ENCODE data around the gene S1PR5. TPM values are rescaled to one million over a fixed set of nuclear protein-coding genes. Genes with fewer than 3 reads are reported as not detected.

The S1PR5 gene
- total and polyA plus RNA-seq, 10 of the 15 experiments (the other 5 are each of a cell fraction or from before 2014, with no cell fraction given), result 0.04 TPM; not detected in 9

DNA sequence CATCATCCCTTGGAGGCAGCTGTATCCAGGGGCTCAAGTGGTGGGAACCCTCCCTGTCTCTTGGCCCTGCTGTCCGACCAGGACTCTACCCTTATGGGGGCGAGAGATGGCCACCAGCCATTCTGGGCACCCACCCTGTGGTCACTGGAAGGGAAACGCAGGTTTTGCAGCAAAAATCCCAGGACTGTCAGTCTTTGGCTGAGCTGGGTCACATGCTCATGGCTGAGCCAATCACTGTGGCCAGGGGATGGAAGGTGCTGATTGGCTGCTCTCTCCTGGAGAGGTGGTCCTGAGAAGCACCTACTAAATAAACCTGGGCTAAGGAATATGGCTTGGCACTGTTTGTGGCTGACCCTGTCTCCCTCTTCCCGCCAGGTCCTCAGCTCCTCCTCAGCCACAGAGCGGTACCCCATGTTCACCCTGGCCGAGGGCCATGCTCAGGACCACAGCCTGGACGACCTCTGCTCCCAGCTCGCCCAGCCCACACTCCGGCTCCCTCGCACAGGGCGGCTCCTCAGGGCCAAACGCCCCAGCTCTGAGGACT is 35.3 kb upstream of the S1PR5 start:
- ChIA-PET RAD21 (ENCODE audit: unreplicated experiment) (interaction anchor here (1.3 to 2.0 kb wide), 3 partner anchors 10 to 15 kb away, joined by 4 to 5 read pairs (median 5); no protein-coding TSS in a partner anchor), CTCF (interaction anchor here (0.6 to 2.1 kb wide), 8 partner anchors 11 to 43 kb away, joined by 3 to 6 read pairs (median 4); partner anchors contain the start of gene KRI1), SMC1A (ENCODE audit: uncharacterized antibody, unreplicated experiment) (interaction anchor here (0.6 to 1.1 kb wide), 4 partner anchors 28 to 106 kb away, joined by 3 to 5 read pairs (median 4); no protein-coding TSS in a partner anchor), POLR2A (interaction anchor here (0.6 to 1.6 kb wide), 3 partner anchors 10 to 374 kb away, joined by 4 to 5 read pairs (median 4); no protein-coding TSS in a partner anchor)
- intact Hi-C loops (cut with micrococcal nuclease; ENCODE audit: unreplicated experiment) (no loop called here), in situ Hi-C loops (cut with MboI) (no loop called here)
- no peak overlapping the region for H3K9ac ChIP-seq (ENCODE audit: control insufficient read depth, insufficient read depth, low read length)
- H3K27ac ChIP-seq (ENCODE audit: control insufficient read depth, insufficient read depth), result peak overlapping the region; percentile 65; the same call in 1 of the 2 replicates
- peaks cover 26% of the 10 kb centered on the region in 2 experiments for H3K36me3 ChIP-seq (ENCODE audit: control insufficient read depth in 2 of 2, insufficient read depth in 2 of 2, low read length in 1 of 2)
- TF ChIP-seq, protein P1, sequence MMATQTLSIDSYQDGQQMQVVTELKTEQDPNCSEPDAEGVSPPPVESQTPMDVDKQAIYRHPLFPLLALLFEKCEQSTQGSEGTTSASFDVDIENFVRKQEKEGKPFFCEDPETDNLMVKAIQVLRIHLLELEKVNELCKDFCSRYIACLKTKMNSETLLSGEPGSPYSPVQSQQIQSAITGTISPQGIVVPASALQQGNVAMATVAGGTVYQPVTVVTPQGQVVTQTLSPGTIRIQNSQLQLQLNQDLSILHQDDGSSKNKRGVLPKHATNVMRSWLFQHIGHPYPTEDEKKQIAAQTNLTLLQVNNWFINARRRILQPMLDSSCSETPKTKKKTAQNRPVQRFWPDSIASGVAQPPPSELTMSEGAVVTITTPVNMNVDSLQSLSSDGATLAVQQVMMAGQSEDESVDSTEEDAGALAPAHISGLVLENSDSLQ (IDR thresholded peaks at IDR 0.05), result peak; percentile 35; the same call in 1 of the 2 replicates
- TF ChIP-seq SUZ12 (IDR thresholded peaks at IDR 0.05; ENCODE audit: unreplicated experiment) (no peak), ZNF217 (IDR thresholded peaks at IDR 0.05) (no peak), YY1 (IDR thresholded peaks at IDR 0.05; ENCODE audit: low read depth, low read length) (0 out of 2 replicates have a peak, but pooled peaks have one; percentile 22), ESRRA (IDR thresholded peaks at IDR 0.05; ENCODE audit: low read length) (no peak), CHD2 (IDR thresholded peaks at IDR 0.05; ENCODE audit: borderline replicate concordance, low read depth, low read length) (no peak), POLR2AphosphoS5 (IDR thresholded peaks at IDR 0.05; ENCODE audit: low read length) (peak; percentile 31; the same call in 1 of the 2 replicates), NFYB (IDR thresholded peaks at IDR 0.05; ENCODE audit: insufficient read depth, low read depth, low read length) (peak; percentile 92), POU2F2 (IDR thresholded peaks at IDR 0.05; ENCODE audit: borderline replicate concordance, low read depth, low read length) (0 out of 3 replicates have a peak, but pooled peaks have one; percentile 50), EP300 (IDR thresholded peaks at IDR 0.05; ENCODE audit: borderline replicate concordance in 1 of 2, control insufficient read depth in 1 of 2, low read depth in 2 of 2, low read length in 2 of 2) (no peak), TCF3 (IDR thresholded peaks at IDR 0.05; ENCODE audit: borderline replicate concordance, insufficient read depth, low read depth, low read length) (0 out of 2 replicates have a peak, but pooled peaks have one; percentile 13), POLR2A (IDR thresholded peaks at IDR 0.05; ENCODE audit: low read depth, low read length) (peak; percentile 57)
- TF ChIP-seq, protein P2, sequence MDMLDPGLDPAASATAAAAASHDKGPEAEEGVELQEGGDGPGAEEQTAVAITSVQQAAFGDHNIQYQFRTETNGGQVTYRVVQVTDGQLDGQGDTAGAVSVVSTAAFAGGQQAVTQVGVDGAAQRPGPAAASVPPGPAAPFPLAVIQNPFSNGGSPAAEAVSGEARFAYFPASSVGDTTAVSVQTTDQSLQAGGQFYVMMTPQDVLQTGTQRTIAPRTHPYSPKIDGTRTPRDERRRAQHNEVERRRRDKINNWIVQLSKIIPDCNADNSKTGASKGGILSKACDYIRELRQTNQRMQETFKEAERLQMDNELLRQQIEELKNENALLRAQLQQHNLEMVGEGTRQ (IDR thresholded peaks at IDR 0.05; ENCODE audit: borderline replicate concordance, low read depth, low read length), result peak; percentile 9; the same call in 1 of the 2 replicates
- TF ChIP-seq, protein P3, sequence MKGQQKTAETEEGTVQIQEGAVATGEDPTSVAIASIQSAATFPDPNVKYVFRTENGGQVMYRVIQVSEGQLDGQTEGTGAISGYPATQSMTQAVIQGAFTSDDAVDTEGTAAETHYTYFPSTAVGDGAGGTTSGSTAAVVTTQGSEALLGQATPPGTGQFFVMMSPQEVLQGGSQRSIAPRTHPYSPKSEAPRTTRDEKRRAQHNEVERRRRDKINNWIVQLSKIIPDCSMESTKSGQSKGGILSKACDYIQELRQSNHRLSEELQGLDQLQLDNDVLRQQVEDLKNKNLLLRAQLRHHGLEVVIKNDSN (IDR thresholded peaks at IDR 0.05; ENCODE audit: borderline replicate concordance, extremely low read length, insufficient read depth, low read depth, low read length), result peak; percentile 81
- TF ChIP-seq, protein P4, sequence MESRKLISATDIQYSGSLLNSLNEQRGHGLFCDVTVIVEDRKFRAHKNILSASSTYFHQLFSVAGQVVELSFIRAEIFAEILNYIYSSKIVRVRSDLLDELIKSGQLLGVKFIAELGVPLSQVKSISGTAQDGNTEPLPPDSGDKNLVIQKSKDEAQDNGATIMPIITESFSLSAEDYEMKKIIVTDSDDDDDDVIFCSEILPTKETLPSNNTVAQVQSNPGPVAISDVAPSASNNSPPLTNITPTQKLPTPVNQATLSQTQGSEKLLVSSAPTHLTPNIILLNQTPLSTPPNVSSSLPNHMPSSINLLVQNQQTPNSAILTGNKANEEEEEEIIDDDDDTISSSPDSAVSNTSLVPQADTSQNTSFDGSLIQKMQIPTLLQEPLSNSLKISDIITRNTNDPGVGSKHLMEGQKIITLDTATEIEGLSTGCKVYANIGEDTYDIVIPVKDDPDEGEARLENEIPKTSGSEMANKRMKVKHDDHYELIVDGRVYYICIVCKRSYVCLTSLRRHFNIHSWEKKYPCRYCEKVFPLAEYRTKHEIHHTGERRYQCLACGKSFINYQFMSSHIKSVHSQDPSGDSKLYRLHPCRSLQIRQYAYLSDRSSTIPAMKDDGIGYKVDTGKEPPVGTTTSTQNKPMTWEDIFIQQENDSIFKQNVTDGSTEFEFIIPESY (IDR thresholded peaks at IDR 0.05), result no peak
- peaks cover 46% of the 10 kb centered on the region for H3K4me1 ChIP-seq (ENCODE audit: control insufficient read depth, insufficient read depth, low read length)
- H3K4me2 ChIP-seq (ENCODE audit: control insufficient read depth, insufficient read depth), result peak overlapping the region; percentile 38; the same call in 1 of the 2 replicates
- no peaks in the 10 kb centered on the region for H3K27me3 ChIP-seq (replicated peaks in 1 of 2; ENCODE audit: control insufficient read depth in 2 of 2, insufficient read depth in 2 of 2, low read length in 1 of 2)
- no peaks in the 10 kb centered on the region; the same call in 1 of the 2 replicates for H3K79me2 ChIP-seq (ENCODE audit: control insufficient read depth, insufficient read depth, low read length)
- H4K20me1 ChIP-seq (ENCODE audit: control insufficient read depth, insufficient read depth), result no peaks in the 10 kb centered on the region
- H3K9me3 ChIP-seq (replicated peaks; ENCODE audit: control insufficient read depth, insufficient read depth, low read length), result no peaks in the 10 kb centered on the region; the same call in 2 of the 3 replicates
- H2AFZ ChIP-seq (ENCODE audit: control insufficient read depth, low read depth, low read length), result no peak overlapping the region
- ATAC-seq (peak; percentile 31; the same call in 2 of the 3 replicates), FAIRE-seq (peak; percentile 54), DNase-seq (ENCODE audit: low read depth, low spot score) (no peak)
- H3K4me3 ChIP-seq, result no peak overlapping the region
- no TSS peak for BruUV-seq (replicated peaks)
- 93% methylated on average over 12 of the region's 12 CpGs for WGBS (ENCODE audit: insufficient coverage, insufficient replicate concordance, low lambda C conversion rate, missing lambda C conversion rate)

All from GM12878 (cell line).